Spinal cord (tissue), 10 donors: ENCODE results near the gene ZNF215. TPM values are rescaled to one million over a fixed set of nuclear protein-coding genes. Genes with fewer than 3 reads are reported as not detected.
A peak's percentile ranks its signal among the peaks of the same experiment; 100 is the strongest.
"Not testable (repeated sequence)": the region's sequence is repeated elsewhere in the genome, so short reads cannot be mapped to it uniquely, and the experiment has no call there.

Experiments used
- DNase-seq, 6 donors: peaks; one replicate each; pipeline versions ENCODE4 v3.0.0 to v3.0.0-alpha.2; 2013 to 2015; ENCODE audit warnings: low spot score in 6 of 6, low read depth in 4 of 6
- H3K27ac ChIP-seq: one replicate; pipeline ENCODE4 v1.5.1; 2013; ENCODE audit warnings: low read depth, low read length, control low read depth
- H3K27me3 ChIP-seq: one replicate; pipeline ENCODE4 v1.6.1; 2013; ENCODE audit warnings: low read length; ENCODE audit not compliant: control insufficient read depth, insufficient read depth
- H3K36me3 ChIP-seq: one replicate; pipeline ENCODE4 v1.6.1; 2013; ENCODE audit warnings: low read length; ENCODE audit not compliant: control insufficient read depth, insufficient read depth
- H3K4me1 ChIP-seq: one replicate; pipeline ENCODE4 v1.6.1; 2013; ENCODE audit warnings: low read length; ENCODE audit not compliant: control insufficient read depth, insufficient read depth
- H3K4me3 ChIP-seq: one replicate; pipeline ENCODE4 v1.5.1; 2013; ENCODE audit warnings: low read depth, low read length, control low read depth
- H3K9me3 ChIP-seq: one replicate; pipeline ENCODE4 v1.6.1; 2013; ENCODE audit warnings: low read length; ENCODE audit not compliant: control insufficient read depth, insufficient read depth
- WGBS: methylation state at CpG from one replicate; pipeline ENCODE4 v1.1.5; 2013; ENCODE audit warnings: missing lambda C conversion rate; ENCODE audit not compliant: insufficient coverage; 5-methylcytosine and 5-hydroxymethylcytosine counted together
- long read RNA-seq, 4 donors: transcript quantifications; one replicate each; lab custom pipeline, GENCODE V29; 2026
- polyA plus RNA-seq, 2 donors: library from polyadenylated mRNA; unstranded; fragments of 120-200 nt; gene quantifications; one replicate each; pipeline ENCODE4 v1.2.1, GENCODE V29; 2013; ENCODE audit not compliant: insufficient read length in 2 of 2
- total RNA-seq, 2 donors: library from RNA; depleted of rRNA in 1 of 2; stranded (reverse); fragments of 120-200 nt in 1 of 2; fragments of >200 nt in 1 of 2; gene quantifications; one replicate each; pipeline versions ENCODE4 v1.2.3 to v1.2.4, GENCODE V29; 2013 to 2014
- donor health status: healthy.

ZNF215 gene
- total RNA-seq (1 to 10 TPM; 2.5 to 2.8 TPM), polyA plus RNA-seq (1 to 10 TPM; 3.1 to 4.3 TPM)
- long read RNA-seq, donor 1, partial matches to known transcripts: 0 of 1 reads
- long read RNA-seq, donor 1, other reads (novel, unspliced or antisense): 0 of 1 reads
- long read RNA-seq, donor 2: 0 reads
- long read RNA-seq, donor 3, partial matches to known transcripts: 0 of 1 reads
- long read RNA-seq, donor 3, other reads (novel, unspliced or antisense): 0 of 1 reads
- long read RNA-seq, donor 4: 0 reads

DNA sequence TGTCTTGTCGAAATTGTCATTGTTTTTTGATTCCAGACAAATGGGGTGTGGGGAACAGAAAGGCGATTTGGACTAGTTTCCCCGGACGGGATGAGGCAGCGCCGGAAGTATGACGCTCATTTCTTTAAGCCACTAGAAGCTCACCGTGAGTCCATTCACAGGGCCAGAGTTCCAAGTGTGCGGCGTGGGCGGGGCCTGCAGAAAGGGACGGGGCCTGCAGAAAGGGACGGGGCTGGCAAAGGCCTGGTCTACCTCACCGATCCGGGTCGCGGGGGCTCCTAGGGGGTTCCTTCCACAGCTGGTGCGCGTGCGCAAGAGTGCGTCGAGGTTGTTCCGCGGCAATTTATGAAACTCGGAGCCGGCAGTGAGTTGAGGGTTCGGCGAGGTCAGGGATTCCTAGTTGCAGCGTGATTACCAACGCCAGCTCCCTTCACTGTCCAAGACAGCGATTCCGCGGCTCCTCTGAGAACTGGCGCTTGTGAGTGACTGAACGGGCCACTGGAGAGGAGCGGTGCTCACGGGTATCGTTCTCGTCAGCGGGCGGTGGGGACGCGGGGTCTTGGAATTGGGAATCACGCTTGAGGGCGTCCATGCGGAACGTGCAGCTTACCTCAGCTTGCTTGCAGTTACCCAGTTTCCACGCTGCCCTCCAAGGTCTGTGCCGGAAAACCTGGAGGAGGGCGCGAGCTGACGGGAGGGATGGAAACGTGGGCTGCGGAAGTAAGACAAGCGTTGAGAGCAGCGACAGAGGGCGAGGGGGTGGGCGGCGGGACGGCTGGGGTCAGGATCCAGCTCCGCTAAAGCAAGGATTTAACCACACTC lies at the start of gene ZNF215:
TSS of gene ZNF215 (plus strand) at position 219 of the 822 bp plus-strand sequence. CDS start 5,847 bp downstream, outside the sequence.
- Histone ChIP-seq H3K4me3 (peak within 1 kb of the TSS; percentile 68), H3K27me3 (no peaks in the 10 kb centered on the region), H3K9me3 (no peaks in the 10 kb centered on the region), H3K36me3 (no peaks in the 10 kb centered on the region), H3K4me1 (peaks cover 9% of the 10 kb centered on the region), H3K27ac (peak within 1 kb of the TSS; percentile 52)
- peak in 5 of 6 donors; percentile 30 to 95 (median 46) for DNase-seq
- under 1% methylated on average over 52 of the region's 61 CpGs for WGBS

GRCh38 chr11:6876914-6877313 lies 49.3 kb upstream of the ZNF215 start:
- DNase-seq: no peak
- Histone ChIP-seq H3K4me3 (no peak overlapping the region), H3K9me3 (no peaks in the 10 kb centered on the region), H3K4me1 (no peaks in the 10 kb centered on the region), H3K27ac (no peak overlapping the region), H3K36me3 (no peaks in the 10 kb centered on the region), H3K27me3 (no peaks in the 10 kb centered on the region)
- WGBS: 94% methylated on average over 3 of the region's 3 CpGs

DNA sequence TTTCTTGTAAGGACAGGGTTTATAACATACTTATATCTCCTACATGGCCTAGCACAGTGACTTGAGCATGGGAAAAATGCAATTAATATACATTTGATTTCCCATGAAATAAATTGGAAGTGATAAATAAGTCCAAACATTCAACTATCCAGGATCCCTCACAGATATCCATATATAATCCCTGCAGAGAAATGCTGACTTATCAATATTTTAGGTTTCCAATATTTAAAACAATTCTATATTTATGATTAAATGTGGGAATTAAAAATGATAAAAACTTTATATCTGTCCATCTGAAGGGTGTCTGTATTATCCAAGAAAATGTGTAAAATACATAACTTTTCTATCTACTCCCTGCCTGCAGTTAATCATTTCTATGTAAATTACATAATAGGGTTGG lies 43.5 kb upstream of the ZNF215 start:
- Histone ChIP-seq H3K27ac (no peak overlapping the region), H3K4me3 (no peak overlapping the region), H3K27me3 (no peaks in the 10 kb centered on the region), H3K4me1 (no peaks in the 10 kb centered on the region), H3K9me3 (no peaks in the 10 kb centered on the region), H3K36me3 (no peaks in the 10 kb centered on the region)
- no peak for DNase-seq

DNA sequence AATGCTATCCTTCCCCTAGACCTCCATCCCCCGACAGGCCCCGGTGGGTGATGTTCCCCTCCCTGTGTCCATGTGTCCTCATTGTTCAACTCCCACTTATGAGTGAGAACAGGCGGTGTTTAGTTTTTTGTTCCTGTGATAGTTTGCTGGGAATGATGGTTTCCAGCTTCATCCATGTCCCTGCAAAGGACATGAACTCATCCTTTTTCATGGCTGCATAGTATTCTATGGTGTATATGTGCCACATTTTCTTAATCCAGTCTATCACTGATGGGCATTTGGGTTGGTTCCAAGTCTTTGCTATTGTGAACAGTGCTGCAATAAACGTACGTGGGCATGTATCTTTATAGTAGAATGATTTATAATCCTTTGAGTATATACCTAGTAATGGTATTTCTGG lies 38.5 kb upstream of the ZNF215 start:
- H3K4me3 ChIP-seq, DNase-seq, H3K27me3 ChIP-seq, H3K36me3 ChIP-seq, H3K27ac ChIP-seq, H3K4me1 ChIP-seq, H3K9me3 ChIP-seq: not testable (repeated sequence)
- WGBS: no CpG with 5 or more reads among the region's 5 CpGs

- Histone ChIP-seq H3K4me3 (no peak overlapping the region), H3K9me3 (peaks cover 2% of the 10 kb centered on the region), H3K27me3 (no peaks in the 10 kb centered on the region), H3K4me1 (no peaks in the 10 kb centered on the region), H3K36me3 (no peaks in the 10 kb centered on the region), H3K27ac (no peak overlapping the region)
- WGBS: no CpG with 5 or more reads among the region's 4 CpGs
- no peak for DNase-seq
Observed at GRCh38 chr11:6888830-6889229, 37.4 kb upstream of the ZNF215 start.

- Histone ChIP-seq H3K9me3 (peaks cover 2% of the 10 kb centered on the region), H3K4me1 (no peaks in the 10 kb centered on the region), H3K27ac (no peak overlapping the region), H3K4me3 (no peak overlapping the region), H3K36me3 (no peaks in the 10 kb centered on the region), H3K27me3 (no peaks in the 10 kb centered on the region)
- no peak for DNase-seq
- no CpG with 5 or more reads among the region's 1 CpG for WGBS
Observed at GRCh38 chr11:6889835-6890234, 36.4 kb upstream of the ZNF215 start.

- no peak for DNase-seq
- peaks cover 2% of the 10 kb centered on the region for H3K9me3 ChIP-seq
- no peak within 1 kb of the TSS for H3K4me3 ChIP-seq
- H3K36me3 ChIP-seq: no peaks in the 10 kb centered on the region
- no peak within 1 kb of the TSS for H3K27ac ChIP-seq
- no peaks in the 10 kb centered on the region for H3K4me1 ChIP-seq
- WGBS: 94% methylated on average over 2 of the region's 2 CpGs
- no peaks in the 10 kb centered on the region for H3K27me3 ChIP-seq
Observed at GRCh38 chr11:6892400-6892799, 33.8 kb upstream of the ZNF215 start, which contains the start of gene OR2D2. TSS of gene OR2D2 (minus strand) at chr11:6892500. CDS start at chr11:6892500, 0 bp downstream.

GRCh38 chr11:6894097-6894496 lies 32.1 kb upstream of the ZNF215 start:
- Histone ChIP-seq H3K4me1 (no peaks in the 10 kb centered on the region), H3K27me3 (no peaks in the 10 kb centered on the region), H3K36me3 (no peaks in the 10 kb centered on the region), H3K27ac (no peak overlapping the region), H3K4me3 (no peak overlapping the region), H3K9me3 (no peaks in the 10 kb centered on the region)
- no peak for DNase-seq

GRCh38 chr11:6895010-6895409 lies 31.2 kb upstream of the ZNF215 start:
- no peaks in the 10 kb centered on the region for H3K36me3 ChIP-seq
- no peak overlapping the region for H3K27ac ChIP-seq
- H3K27me3 ChIP-seq: no peaks in the 10 kb centered on the region
- no peak overlapping the region for H3K4me3 ChIP-seq
- no peaks in the 10 kb centered on the region for H3K9me3 ChIP-seq
- no peak for DNase-seq
- H3K4me1 ChIP-seq: no peaks in the 10 kb centered on the region

GRCh38 chr11:6898911-6899310 lies 27.3 kb upstream of the ZNF215 start:
- Histone ChIP-seq H3K4me3 (no peak overlapping the region), H3K27me3 (no peaks in the 10 kb centered on the region), H3K9me3 (no peaks in the 10 kb centered on the region), H3K27ac (no peak overlapping the region), H3K36me3 (no peaks in the 10 kb centered on the region), H3K4me1 (no peaks in the 10 kb centered on the region)
- no CpG with 5 or more reads among the region's 1 CpG for WGBS
- no peak for DNase-seq
